Testis (tissue), 2 donors: ENCODE data around the gene MPV17L.

Experiments
- CTCF ChIP-seq, 3 experiments: fragments of 450-650 bp in 2 of 3; fragments of 200-600 bp in 1 of 3; sonication (generic) in 1 of 3; IDR thresholded peaks; one replicate each; pipeline ENCODE4 v1.5.1; 2016 to 2019; ENCODE audit warnings: antibody characterized with exemption in 3 of 3, mild to moderate bottlenecking in 2 of 3, moderate library complexity in 1 of 3
- POLR2A ChIP-seq: fragments of 450-650 bp; IDR thresholded peaks from one replicate; pipeline ENCODE4 v1.6.1; 2017; ENCODE audit warnings: antibody characterized with exemption, mild to moderate bottlenecking, moderate library complexity

- TF ChIP-seq CTCF (IDR thresholded peaks at IDR 0.05): no peak
- TF ChIP-seq POLR2A: no peak
These were observed 20.0 kb downstream of the MPV17L start for GRCh38 chr16:15415511-15415985.
